HG03558 (cell line): ENCODE results near the gene PTGIS.

Experiments used
- ATAC-seq: cut with Tn5 transposase; IDR thresholded peaks from one replicate; pipeline ENCODE4 v1.9.1; 2021; ENCODE audit warnings: moderate number of reproducible peaks; ENCODE audit not compliant: unreplicated experiment; ENCODE audit errors: extremely low read depth

Gene PTGIS

GRCh38 chr20:49562311-49563014, 5.5 kb downstream of the PTGIS start:
- no peak for ATAC-seq

DNA sequence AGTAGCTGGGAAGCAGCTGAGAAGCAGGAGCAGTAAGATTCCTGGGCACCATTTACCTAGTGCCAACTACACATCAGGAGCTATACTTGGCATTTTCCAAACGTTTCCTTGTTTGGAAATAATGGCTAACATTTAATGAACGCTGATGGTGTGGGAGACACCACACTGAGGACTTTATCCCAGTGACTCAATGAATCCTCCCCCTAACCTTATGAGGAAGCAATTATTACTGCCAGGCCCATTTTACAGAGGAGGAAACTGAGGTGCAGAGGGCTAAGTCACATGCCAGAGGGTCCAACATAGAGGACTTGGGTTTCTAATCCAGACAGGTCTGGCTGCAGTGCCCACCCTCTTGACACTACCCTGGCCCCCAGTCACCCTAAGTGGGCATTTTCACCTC, 6.1 kb downstream of the PTGIS start:
- no peak for ATAC-seq

DNA sequence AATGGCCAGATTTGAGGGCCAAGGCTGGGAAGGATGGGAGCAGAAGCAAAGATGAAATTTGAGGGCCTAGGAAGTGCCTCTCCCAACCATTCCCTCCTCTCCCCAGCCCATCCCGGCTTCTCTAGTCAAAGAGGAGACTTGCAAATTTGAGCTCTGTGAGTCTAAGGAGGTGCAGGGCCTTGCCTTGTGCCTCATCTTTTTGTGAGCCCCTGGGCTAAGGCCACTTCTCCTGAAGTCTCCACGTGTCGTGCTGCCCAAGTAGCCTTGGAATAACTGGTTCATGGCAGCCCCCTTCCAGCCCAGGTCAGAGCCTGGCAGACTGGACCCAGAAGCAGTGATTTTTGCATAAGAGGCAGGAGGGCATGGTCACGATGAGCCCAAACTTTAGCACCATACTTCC, 6.7 kb downstream of the PTGIS start:
- no peak for ATAC-seq

DNA sequence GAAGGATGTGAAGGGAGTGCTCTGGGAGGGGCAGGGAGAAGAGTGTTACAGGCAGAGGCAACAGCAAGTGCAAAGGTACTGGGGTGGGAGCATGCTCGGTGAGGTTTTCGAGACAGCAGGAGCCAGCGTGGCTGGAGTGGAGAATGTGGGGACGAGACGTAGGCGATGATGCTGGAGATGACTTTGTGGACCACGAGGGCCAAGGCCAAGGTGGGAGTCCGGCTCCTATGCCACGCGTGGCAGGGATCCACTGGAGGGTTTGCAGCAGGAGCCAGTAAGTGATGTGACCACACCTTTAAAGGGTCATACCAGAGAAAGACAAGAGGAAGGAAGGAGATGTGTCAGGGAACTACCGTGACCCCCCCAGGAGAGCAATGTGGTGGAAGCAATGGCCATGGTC, 7.3 kb downstream of the PTGIS start:
- no peak for ATAC-seq

- no peak for ATAC-seq
Measured at GRCh38 chr20:49560186-49560585, 7.8 kb downstream of the PTGIS start.

GRCh38 chr20:49559411-49560081, 8.4 kb downstream of the PTGIS start:
- ATAC-seq = no peak

DNA sequence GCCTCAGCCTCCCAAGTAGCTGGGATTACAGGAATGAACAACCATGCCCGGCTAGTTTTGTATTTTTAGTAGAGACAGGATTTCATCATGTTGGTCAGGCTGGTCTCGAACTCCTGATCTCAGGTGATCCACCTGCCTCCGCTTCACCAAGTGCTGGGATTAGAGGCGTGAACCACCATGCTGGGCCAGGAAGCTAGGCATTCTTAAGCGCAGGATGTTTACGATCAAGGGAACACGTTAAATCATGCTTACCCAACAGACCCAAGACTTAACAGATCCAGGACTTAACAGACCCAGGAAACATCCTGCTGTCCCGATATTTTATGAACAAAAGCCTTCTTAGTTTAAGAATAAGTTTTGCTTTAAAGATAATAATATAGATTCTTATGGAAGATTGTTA, 9.1 kb downstream of the PTGIS start:
- ATAC-seq = no peak

GRCh38 chr20:49557449-49557848, 10.5 kb downstream of the PTGIS start:
- ATAC-seq = no peak

GRCh38 chr20:49556621-49557020, 11.3 kb downstream of the PTGIS start:
- no peak for ATAC-seq

- no peak for ATAC-seq
Measured at GRCh38 chr20:49549801-49550551, 18.0 kb downstream of the PTGIS start.

GRCh38 chr20:49548371-49548947, 19.5 kb downstream of the PTGIS start:
- no peak for ATAC-seq

DNA sequence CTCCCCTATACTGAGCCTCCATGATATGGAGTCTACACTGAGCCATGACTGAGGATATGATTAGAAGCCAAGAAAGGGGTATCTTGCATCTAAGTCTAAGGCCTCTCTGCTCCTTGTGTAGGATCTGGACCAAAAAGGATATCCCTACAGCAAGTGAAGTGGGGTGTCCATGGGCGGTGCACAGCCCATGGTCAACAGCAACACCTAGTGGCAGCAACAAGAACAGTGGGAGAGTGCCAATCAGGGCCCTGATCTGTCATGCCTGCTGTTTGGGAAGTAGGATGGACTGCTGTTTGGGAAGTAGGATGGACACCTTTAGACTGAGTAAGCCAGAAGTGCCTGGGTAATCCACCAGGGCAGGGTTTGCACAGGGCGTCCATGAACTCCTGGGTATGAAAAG, 22.4 kb downstream of the PTGIS start:
- ATAC-seq = no peak

- no peak for ATAC-seq
Measured at GRCh38 chr20:49544535-49544934, 23.4 kb downstream of the PTGIS start.

DNA sequence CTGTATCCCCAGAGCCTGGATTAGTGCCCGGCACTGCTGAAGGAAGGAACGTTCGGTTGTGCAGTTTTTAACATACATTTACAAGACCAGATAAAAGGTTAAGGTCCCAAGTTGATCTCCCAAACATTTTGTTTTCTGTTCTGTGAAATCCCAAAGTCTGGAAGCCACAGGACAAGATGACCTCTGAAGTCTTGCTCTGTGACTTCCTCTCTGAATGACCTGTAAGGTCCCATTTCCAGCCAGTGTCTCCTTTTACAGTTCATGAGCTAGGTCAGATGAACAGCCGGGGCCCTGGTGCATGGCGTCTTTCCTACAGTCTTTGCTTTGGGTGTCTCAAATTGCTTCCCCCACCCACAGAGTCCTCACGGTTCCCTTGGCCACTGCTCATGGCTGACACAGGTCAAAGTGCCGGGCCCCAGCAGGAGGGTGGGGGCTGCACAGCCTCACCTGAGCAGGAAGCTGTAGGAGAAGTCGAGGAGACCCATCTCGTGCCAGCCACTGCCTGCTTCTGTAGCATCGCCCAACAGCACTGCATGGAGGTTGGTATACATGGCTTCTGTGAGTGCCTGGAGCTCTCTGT, 24.0 kb downstream of the PTGIS start:
- ATAC-seq = no peak

GRCh38 chr20:49543071-49543857, 24.7 kb downstream of the PTGIS start:
- no peak for ATAC-seq

GRCh38 chr20:49542514-49542991, 25.4 kb downstream of the PTGIS start:
- ATAC-seq = no peak

GRCh38 chr20:49541733-49542513, 26.0 kb downstream of the PTGIS start:
- no peak for ATAC-seq

- no peak for ATAC-seq
Measured at GRCh38 chr20:49540687-49541435, 27.1 kb downstream of the PTGIS start.
